ENCODE measurements around the gene TBC1D10A. TPM values are rescaled to one million over a fixed set of nuclear protein-coding genes. Genes with fewer than 3 reads are reported as not detected.

The TBC1D10A gene
- total RNA-seq, 4 donors from 2014 or later: 38.3 to 49.2 (median 43.0) TPM

DNA sequence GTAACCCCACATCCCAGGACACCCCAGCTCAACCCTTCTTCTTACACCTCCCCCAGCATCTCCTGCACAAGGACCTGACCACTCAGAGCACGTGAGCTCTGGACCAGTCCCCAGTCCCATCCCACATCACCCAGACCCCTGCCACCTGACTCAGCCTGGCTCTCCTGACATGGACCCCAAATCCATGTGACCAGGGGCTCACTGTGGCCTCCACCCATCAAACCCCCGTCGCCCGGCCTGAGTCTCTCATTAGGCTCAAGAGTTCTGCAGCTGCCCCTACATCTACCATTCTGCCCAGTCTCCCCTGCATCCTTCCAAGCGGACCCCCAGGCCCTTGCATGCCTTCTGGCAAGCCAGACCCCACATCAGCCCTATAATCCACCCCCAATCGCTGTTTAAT is 78.3 kb downstream of the TBC1D10A start:
- H3K4me3 ChIP-seq: peak overlapping the region; percentile 20
- H3K27me3 ChIP-seq: peaks cover 14% of the 10 kb centered on the region
- H3K4me1 ChIP-seq: peaks cover 62% of the 10 kb centered on the region
- no peaks in the 10 kb centered on the region for H3K9me3 ChIP-seq
- no peak for DNase-seq (ENCODE audit: low spot score in 2 of 2)
- TF ChIP-seq POLR2AphosphoS5 (IDR thresholded peaks at IDR 0.05) (no peak), EP300 (IDR thresholded peaks at IDR 0.05) (no peak), POLR2A (IDR thresholded peaks at IDR 0.05) (no peak)
- TF ChIP-seq, protein P1, sequence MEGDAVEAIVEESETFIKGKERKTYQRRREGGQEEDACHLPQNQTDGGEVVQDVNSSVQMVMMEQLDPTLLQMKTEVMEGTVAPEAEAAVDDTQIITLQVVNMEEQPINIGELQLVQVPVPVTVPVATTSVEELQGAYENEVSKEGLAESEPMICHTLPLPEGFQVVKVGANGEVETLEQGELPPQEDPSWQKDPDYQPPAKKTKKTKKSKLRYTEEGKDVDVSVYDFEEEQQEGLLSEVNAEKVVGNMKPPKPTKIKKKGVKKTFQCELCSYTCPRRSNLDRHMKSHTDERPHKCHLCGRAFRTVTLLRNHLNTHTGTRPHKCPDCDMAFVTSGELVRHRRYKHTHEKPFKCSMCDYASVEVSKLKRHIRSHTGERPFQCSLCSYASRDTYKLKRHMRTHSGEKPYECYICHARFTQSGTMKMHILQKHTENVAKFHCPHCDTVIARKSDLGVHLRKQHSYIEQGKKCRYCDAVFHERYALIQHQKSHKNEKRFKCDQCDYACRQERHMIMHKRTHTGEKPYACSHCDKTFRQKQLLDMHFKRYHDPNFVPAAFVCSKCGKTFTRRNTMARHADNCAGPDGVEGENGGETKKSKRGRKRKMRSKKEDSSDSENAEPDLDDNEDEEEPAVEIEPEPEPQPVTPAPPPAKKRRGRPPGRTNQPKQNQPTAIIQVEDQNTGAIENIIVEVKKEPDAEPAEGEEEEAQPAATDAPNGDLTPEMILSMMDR (IDR thresholded peaks at IDR 0.05): no peak
- H3K36me3 ChIP-seq: no peaks in the 10 kb centered on the region
- H3K27ac ChIP-seq: peak overlapping the region; percentile 56
- 75% methylated on average over 6 of the region's 6 CpGs for WGBS

DNA sequence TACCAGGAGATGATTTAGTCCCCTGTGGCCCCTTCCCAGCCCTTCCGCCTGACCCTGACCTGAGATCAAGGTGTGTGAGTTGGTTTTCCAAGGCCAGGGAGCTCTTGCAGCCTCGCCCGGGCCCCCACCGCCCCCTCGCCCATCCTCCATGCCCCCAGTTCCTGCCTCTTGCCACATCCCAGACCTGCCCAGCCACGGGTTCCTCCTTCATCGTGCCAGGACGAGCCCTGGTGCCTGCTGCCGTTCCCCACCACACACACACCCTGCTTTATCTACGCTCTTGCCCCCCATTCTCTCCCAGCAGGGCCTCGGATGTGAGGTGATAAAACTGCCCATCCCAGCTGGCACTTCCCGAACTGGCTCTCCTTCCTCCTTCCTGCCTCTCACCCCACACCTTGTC is 78.8 kb downstream of the TBC1D10A start:
- Histone ChIP-seq H3K27me3 (peaks cover 14% of the 10 kb centered on the region), H3K36me3 (no peaks in the 10 kb centered on the region), H3K4me1 (peaks cover 57% of the 10 kb centered on the region), H3K9me3 (no peaks in the 10 kb centered on the region), H3K27ac (no peak overlapping the region), H3K4me3 (no peak overlapping the region)
- DNase-seq (ENCODE audit: low spot score in 2 of 2): no peak
- no peak for TF ChIP-seq POLR2A (IDR thresholded peaks at IDR 0.05)
- no peak for TF ChIP-seq EP300 (IDR thresholded peaks at IDR 0.05)
- no peak for TF ChIP-seq POLR2AphosphoS5 (IDR thresholded peaks at IDR 0.05)
- TF ChIP-seq, protein P1 (IDR thresholded peaks at IDR 0.05): no peak
- 61% methylated on average over 12 of the region's 12 CpGs for WGBS

DNA sequence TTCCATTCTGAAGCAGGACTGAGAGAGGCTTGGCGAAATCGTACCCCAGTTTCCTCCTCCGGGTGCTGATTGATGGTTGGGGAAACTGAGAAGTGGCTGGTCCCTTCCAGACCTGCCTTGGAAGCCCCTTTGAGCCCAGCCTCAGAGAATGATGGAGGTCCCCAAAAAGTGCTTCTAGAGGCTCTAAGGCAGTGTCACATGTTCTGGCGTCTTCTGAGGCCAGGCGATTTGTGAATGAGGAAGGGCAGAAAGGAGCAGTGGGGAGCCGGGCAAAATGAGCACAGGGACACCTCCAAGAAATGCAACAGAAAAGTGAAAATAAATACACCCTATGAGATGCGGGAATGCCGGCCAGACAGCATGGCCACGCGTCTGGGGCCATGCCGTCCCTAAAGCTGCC is 79.2 kb downstream of the TBC1D10A start:
- Histone ChIP-seq H3K4me1 (peaks cover 53% of the 10 kb centered on the region), H3K9me3 (no peaks in the 10 kb centered on the region), H3K36me3 (no peaks in the 10 kb centered on the region), H3K27me3 (peaks cover 14% of the 10 kb centered on the region), H3K27ac (no peak overlapping the region), H3K4me3 (no peak overlapping the region)
- 77% methylated on average over 11 of the region's 11 CpGs for WGBS
- TF ChIP-seq EP300 (IDR thresholded peaks at IDR 0.05) (no peak), POLR2A (IDR thresholded peaks at IDR 0.05) (no peak), POLR2AphosphoS5 (IDR thresholded peaks at IDR 0.05) (no peak)
- TF ChIP-seq, protein P1 (IDR thresholded peaks at IDR 0.05): no peak
- no peak for DNase-seq (ENCODE audit: low spot score in 2 of 2)

DNA sequence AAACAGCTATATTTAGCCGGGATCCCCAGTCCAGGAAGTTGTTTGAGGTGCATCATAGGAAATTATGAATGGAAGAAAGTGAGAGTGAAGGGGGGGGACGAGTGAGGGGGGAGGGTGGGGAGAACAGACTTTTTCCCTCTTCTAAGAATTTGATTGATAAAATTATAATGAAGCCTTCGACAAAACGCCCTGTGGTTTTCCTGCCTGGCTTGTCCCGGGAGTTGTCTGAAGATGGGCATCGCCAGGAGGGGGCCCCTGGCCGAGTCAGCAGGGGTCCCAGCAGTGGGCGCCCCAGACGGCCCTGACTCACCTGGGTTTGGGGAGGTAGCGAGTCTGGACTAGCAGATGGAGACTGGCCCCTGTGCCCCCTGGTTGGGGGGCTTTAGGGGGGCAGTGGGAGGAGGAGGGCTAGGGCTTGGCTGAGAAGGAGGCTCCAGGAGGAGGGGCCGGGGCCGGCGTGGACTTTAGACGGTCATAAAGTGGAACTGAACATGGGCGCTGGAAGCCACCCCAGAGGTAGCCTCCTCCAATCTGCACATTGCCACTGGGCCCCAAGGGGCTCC is 79.8 kb downstream of the TBC1D10A start:
- Histone ChIP-seq H3K4me1 (peaks cover 47% of the 10 kb centered on the region), H3K4me3 (peak overlapping the region; percentile 61), H3K9me3 (no peaks in the 10 kb centered on the region), H3K27ac (no peak overlapping the region), H3K36me3 (no peaks in the 10 kb centered on the region), H3K27me3 (peaks cover 14% of the 10 kb centered on the region)
- WGBS: 27% methylated on average over 15 of the region's 15 CpGs
- TF ChIP-seq POLR2A (IDR thresholded peaks at IDR 0.05): no peak
- no peak for TF ChIP-seq POLR2AphosphoS5 (IDR thresholded peaks at IDR 0.05)
- no peak for TF ChIP-seq EP300 (IDR thresholded peaks at IDR 0.05)
- TF ChIP-seq, protein P1 (IDR thresholded peaks at IDR 0.05): no peak
- DNase-seq (ENCODE audit: low spot score in 2 of 2): no peak

DNA sequence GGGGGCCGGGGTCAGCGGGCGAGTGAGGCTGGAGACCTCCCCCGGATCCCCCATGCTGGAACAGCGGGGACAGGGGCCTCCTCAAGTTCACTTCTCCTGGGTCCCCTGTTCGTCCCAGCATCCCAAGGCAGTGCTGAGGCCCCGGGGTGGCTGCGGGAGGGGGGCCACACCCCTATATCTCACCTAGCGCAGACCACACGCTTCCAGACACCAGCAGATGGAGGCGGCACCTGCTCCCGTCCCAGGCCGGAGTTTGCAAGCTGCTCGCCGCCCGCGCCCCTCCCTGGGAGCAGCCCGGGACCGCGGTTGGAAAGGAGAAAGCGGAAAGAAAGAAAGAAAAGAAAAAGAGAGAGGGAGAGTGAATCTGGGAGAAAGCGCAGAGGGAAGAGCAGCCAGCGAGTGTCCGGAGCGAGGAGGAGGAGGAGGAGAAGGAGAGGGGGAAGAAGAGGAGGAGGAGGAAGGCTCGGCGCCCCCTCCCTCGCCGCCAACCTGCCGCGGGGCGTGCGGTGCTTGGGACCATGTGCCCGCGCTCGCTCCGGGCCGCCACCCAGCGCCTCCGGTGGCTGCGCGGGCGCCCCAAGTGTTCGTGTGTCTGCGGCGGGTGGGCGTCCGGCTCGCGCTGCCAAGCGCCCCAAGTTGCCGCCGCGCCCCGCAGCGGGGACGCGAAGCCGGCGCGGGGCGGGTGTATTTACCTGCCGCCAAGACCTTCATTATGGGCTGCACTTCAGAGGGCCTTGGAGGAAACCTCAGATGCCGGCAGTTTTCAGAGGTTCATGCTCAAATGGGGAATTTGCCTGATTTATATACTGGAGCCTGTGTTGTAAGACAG is 80.5 kb downstream of the TBC1D10A start, which contains the start of gene LIF:
Gene LIF (minus strand): TSS at position 775 of the 829 bp plus-strand sequence. CDS start 64 bp downstream, at position 711.
- Histone ChIP-seq H3K36me3 (no peaks in the 10 kb centered on the region), H3K27ac (no peak within 1 kb of the TSS), H3K4me1 (peaks cover 47% of the 10 kb centered on the region), H3K4me3 (peak within 1 kb of the TSS; percentile 61), H3K9me3 (no peaks in the 10 kb centered on the region), H3K27me3 (peaks cover 14% of the 10 kb centered on the region)
- TF ChIP-seq POLR2AphosphoS5 (IDR thresholded peaks at IDR 0.05) (no peak), EP300 (IDR thresholded peaks at IDR 0.05) (no peak), POLR2A (IDR thresholded peaks at IDR 0.05) (no peak)
- TF ChIP-seq, protein P1 (IDR thresholded peaks at IDR 0.05): no peak
- DNase-seq (ENCODE audit: low spot score in 2 of 2): no peak
- under 1% methylated on average over 46 of the region's 64 CpGs for WGBS
